Measurements from ENCODE around the gene NHERF2. TPM values are rescaled to one million over a fixed set of nuclear protein-coding genes. Genes with fewer than 3 reads are reported as not detected.
A peak's percentile ranks its signal among the peaks of the same experiment; 100 is the strongest.

NHERF2 gene
- polyA plus RNA-seq, 2 of the 4 experiments (the other 2 are of a cell fraction), result 32.3 to 35.0 TPM

DNA sequence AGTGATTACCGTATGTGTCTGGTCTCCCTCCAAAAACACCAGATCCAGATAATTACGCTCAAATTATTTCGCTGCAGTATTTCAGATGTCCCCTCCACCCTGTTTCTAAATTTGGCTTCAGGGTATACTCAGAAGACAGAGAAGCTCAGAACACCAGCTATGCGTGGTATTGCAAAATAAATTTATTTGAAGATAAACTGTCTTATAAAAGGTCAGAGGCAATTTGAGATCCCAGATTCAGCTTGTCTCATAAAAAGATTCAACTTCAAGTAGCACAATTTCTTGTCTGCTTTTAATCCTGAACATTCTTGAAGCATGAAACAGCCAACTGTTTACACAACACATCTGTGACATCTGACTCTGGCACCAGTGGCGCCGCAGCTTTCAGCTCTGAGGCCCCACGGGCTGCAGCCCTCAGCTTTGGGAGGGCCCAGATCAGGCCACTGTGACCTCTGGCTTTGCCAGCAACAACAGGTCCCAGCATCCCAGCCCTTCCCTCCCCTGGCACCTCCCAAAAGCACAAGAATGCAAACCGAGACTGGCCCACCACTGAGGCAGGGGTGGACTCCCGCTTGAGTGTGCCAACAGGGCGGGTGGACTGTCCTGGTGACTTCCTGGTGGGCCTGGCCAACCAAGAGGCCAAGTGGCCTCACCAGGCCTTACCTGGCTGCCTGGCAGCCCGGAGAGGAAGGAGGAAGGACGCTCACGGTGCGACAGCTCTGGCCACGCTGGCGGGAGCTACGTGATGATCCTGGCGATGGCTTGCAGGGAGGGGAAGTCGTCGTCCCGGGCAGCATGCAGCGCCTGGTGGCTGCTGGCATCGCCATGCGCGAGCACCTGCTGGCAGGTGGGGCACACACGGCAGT, 29.0 kb upstream of the NHERF2 start:
- TF ChIP-seq CHD2 (IDR thresholded peaks at IDR 0.05; ENCODE audit: low read length, partially characterized antibody), result no peak
- TF ChIP-seq CBX2 (IDR thresholded peaks at IDR 0.05; ENCODE audit: borderline replicate concordance, low read depth), result no peak
- no peak for TF ChIP-seq MYC (IDR thresholded peaks at IDR 0.05; ENCODE audit: borderline replicate concordance, low read length)
- no peak for TF ChIP-seq ESRRA (IDR thresholded peaks at IDR 0.05; ENCODE audit: borderline replicate concordance, low read length)
- TF ChIP-seq RCOR1 (IDR thresholded peaks at IDR 0.05; ENCODE audit: low read depth, low read length), result no peak
- TF ChIP-seq EP300 (IDR thresholded peaks at IDR 0.05), result no peak
- TF ChIP-seq CHD4 (IDR thresholded peaks at IDR 0.05; ENCODE audit: borderline replicate concordance), result no peak
- TF ChIP-seq CBX8 (IDR thresholded peaks at IDR 0.05), result no peak
- TF ChIP-seq MAFK (IDR thresholded peaks at IDR 0.05; ENCODE audit: partially characterized antibody), result no peak
- H3K9me3 ChIP-seq, result no peaks in the 10 kb centered on the region

DNA sequence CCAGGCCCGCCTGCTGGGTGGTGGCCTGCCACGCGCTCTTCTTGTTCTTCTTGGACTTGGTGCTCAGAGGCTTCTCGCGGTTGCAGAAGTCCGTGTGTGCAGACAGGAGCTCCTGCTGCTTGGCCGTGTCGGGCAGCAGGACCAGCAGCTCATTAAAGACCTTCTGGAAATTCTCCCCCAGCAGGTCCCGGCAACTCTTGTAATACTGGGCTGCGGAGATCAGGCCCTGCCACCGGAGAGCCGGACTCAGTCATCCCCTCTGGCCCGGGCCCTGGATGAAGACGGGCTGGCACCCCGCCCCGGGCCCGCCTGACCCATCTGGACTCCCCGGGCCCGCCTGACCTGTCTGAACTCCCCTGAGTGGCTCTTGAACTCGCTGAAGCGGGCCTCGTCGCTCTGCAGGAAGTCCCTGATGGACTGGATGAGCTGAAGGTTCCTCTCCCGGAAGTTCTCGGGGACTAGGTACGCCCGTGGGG, 28.3 kb upstream of the NHERF2 start:
- Histone ChIP-seq H3K4me2 (peak overlapping the region; percentile 39; the same call in 1 of the 3 replicates), H3K4me3 (no peak overlapping the region), H3K27ac (peak overlapping the region; percentile 41 to 79; a peak in 4 of 6 replicates), H3K9me3 (no peaks in the 10 kb centered on the region), H3K4me1 (peaks cover 45% of the 10 kb centered on the region)
- DNase-seq (ENCODE audit: low read depth in 1 of 2, low spot score in 1 of 2) (no peak), ATAC-seq (no peak), FAIRE-seq (no peak)
- ChIA-PET POLR2A (interaction anchor here (0.5 to 0.6 kb wide), 2 partner anchors 58 to 143 kb away, joined by 3 read pairs; no protein-coding TSS in a partner anchor), CTCF (interaction anchor here (1.0 to 19.7 kb wide), 3 partner anchors 6 to 142 kb away, joined by 4 to 196 read pairs (median 80); partner anchors contain the start of gene ZNF598)
- 98% methylated on average over 9 of the region's 27 CpGs for WGBS (ENCODE audit: missing lambda C conversion rate)
- TF ChIP-seq REST (IDR thresholded peaks at IDR 0.05), result no peak
- TF ChIP-seq KDM5A (IDR thresholded peaks at IDR 0.05), result no peak

More for the DNA sequence above, 29.0 kb upstream of the NHERF2 start:
- 75% methylated on average over 23 of the region's 26 CpGs for WGBS (ENCODE audit: missing lambda C conversion rate)
- DNase-seq (ENCODE audit: low read depth in 1 of 2, low spot score in 1 of 2), result no peak
- H3K27ac ChIP-seq, result peak overlapping the region; percentile 55 to 79; a peak in 5 of 6 replicates
- peaks cover 51% of the 10 kb centered on the region for H3K4me1 ChIP-seq
- POLR2A ChIA-PET, result interaction anchor here (0.5 to 0.7 kb wide), 2 partner anchors 33 to 57 kb away, joined by 3 to 4 read pairs; partner anchors contain the start of gene RPS2
- ATAC-seq, result peak in 1 of 2 experiments; percentile 8; a peak in 1 of 6 replicates
- FAIRE-seq, result peak; percentile 51
- no peak overlapping the region for H3K4me3 ChIP-seq
- CTCF ChIA-PET, result interaction anchor here (0.5 to 19.7 kb wide), 8 partner anchors 7 to 143 kb away, joined by 3 to 196 read pairs (median 4); partner anchors contain the start of gene ZNF598
- H3K4me2 ChIP-seq, result peak overlapping the region; percentile 39

DNA sequence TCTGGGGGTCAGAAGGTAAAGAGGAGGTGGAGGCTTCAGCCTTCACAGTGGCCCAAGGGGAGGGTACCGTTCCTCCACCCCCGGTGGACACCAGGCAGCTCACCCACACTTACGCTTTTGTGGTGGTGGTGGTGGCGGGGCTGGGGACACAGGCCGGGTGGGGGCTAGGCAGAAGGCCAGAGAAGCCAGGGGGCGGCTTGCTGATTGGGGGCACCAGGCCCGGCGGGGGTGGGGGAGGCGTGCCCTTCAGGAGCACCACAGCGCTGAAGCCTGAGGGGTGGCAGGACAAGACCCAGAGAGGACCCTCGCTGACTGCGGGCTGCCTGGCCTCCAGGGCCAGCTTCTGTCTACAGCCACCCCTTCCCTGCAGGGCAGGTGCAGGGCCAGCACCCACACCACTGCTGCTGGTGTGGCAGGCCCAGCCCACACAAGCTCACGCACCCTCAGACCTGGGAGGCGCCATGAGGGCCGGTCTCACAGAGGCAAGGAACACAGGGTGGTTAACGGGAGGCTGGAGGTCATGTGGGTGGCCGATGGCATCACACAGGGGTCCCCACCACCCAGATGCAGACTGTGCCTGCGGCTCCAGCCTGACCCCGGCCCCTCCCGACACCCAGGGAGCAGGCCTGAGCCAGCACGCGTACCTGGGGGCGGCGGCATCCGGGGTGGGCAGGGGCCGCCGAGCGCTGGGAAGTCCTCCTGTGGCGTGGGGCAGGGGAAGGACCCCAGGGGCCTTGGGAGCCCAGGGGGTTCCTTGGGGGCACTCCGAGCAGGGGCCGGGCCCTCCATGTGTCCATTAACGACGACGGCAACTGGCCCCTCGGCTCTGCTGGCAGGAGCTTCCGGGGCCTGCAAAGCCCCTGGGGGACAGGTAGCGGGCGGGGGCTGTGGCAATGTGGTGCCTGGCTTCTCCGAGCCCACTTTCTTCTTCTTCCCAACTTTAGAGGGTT, 27.6 kb upstream of the NHERF2 start:
- ATAC-seq, result no peak
- ChIA-PET POLR2A (interaction anchor here (0.6 kb wide), 1 partner anchor 142 kb away, joined by 3 read pairs; no protein-coding TSS in a partner anchor), CTCF (interaction anchor here (1.0 to 11.3 kb wide), 3 partner anchors 10 to 141 kb away, joined by 4 to 196 read pairs (median 80); partner anchors contain the start of genes GFER, NOXO1 and SYNGR3)
- Histone ChIP-seq H3K4me2 (no peak overlapping the region), H3K27ac (peak overlapping the region in 1 of 2 experiments; percentile 79; a peak in 2 of 6 replicates), H3K9me3 (no peaks in the 10 kb centered on the region), H3K4me3 (no peak overlapping the region), H3K4me1 (peaks cover 44% of the 10 kb centered on the region)
- 99% methylated on average over 18 of the region's 39 CpGs for WGBS (ENCODE audit: missing lambda C conversion rate)
- no peak for DNase-seq (ENCODE audit: low read depth in 1 of 2, low spot score in 1 of 2)
- no peak for FAIRE-seq
- TF ChIP-seq RFX5 (IDR thresholded peaks at IDR 0.05) (no peak), KDM1A (IDR thresholded peaks at IDR 0.05; ENCODE audit: low read depth) (no peak), EHF (CRISPR knock-in tag; IDR thresholded peaks at IDR 0.05) (no peak), SMC3 (IDR thresholded peaks at IDR 0.05) (no peak), ELK1 (IDR thresholded peaks at IDR 0.05; ENCODE audit: low read depth, low read length) (no peak), MYC (IDR thresholded peaks at IDR 0.05; ENCODE audit: borderline replicate concordance, low read length) (no peak), JUNB (IDR thresholded peaks at IDR 0.05) (no peak), CBX8 (IDR thresholded peaks at IDR 0.05) (no peak), HDAC2 (IDR thresholded peaks at IDR 0.05) (no peak), FOSL2 (IDR thresholded peaks at IDR 0.05) (no peak), FOSL2 (CRISPR knock-in tag; IDR thresholded peaks at IDR 0.05) (no peak), EHMT2 (IDR thresholded peaks at IDR 0.05; ENCODE audit: low read depth) (no peak), EP300 (IDR thresholded peaks at IDR 0.05) (no peak), RNF2 (IDR thresholded peaks at IDR 0.05; ENCODE audit: borderline replicate concordance, low read depth) (no peak), MAZ (IDR thresholded peaks at IDR 0.05; ENCODE audit: borderline replicate concordance, low read depth, low read length) (no peak), CBX2 (IDR thresholded peaks at IDR 0.05; ENCODE audit: borderline replicate concordance, low read depth) (no peak)
- TF ChIP-seq, protein P1, sequence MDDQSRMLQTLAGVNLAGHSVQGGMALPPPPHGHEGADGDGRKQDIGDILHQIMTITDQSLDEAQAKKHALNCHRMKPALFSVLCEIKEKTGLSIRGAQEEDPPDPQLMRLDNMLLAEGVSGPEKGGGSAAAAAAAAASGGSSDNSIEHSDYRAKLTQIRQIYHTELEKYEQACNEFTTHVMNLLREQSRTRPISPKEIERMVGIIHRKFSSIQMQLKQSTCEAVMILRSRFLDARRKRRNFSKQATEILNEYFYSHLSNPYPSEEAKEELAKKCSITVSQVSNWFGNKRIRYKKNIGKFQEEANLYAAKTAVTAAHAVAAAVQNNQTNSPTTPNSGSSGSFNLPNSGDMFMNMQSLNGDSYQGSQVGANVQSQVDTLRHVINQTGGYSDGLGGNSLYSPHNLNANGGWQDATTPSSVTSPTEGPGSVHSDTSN (IDR thresholded peaks at IDR 0.05), result no peak
